WTC11 (cell line): ENCODE data around the gene MAP4K1.

Experiments used
- CREB1 ChIP-seq: sonication (generic); formaldehyde crosslinking; IDR thresholded peaks from 2 replicates; pipeline ENCODE4 v1.8.0; 2023; ENCODE audit warnings: mild to moderate bottlenecking, missing genetic modification reagents
- CREM ChIP-seq: sonication (generic); formaldehyde crosslinking; IDR thresholded peaks from 2 replicates; pipeline ENCODE4 v1.8.1; 2022; ENCODE audit warnings: mild to moderate bottlenecking, missing genetic modification reagents, moderate library complexity
- CTCF ChIP-seq: fragments of 200-600 bp; IDR thresholded peaks from 2 replicates; pipeline ENCODE4 v1.8.0; 2022; ENCODE audit warnings: antibody characterized with exemption
- E2F1 ChIP-seq: sonication (generic); formaldehyde crosslinking; IDR thresholded peaks from 2 replicates; pipeline ENCODE4 v1.8.0; 2022; ENCODE audit warnings: mild to moderate bottlenecking, missing genetic modification reagents
- ESRRA ChIP-seq: sonication (generic); formaldehyde crosslinking; IDR thresholded peaks from 2 replicates; pipeline ENCODE4 v1.8.1; 2022; ENCODE audit warnings: mild to moderate bottlenecking, missing genetic modification reagents, borderline replicate concordance
- ETV6 ChIP-seq: sonication (generic); formaldehyde crosslinking; IDR thresholded peaks from 2 replicates; pipeline ENCODE4 v1.8.1; 2022; ENCODE audit warnings: mild to moderate bottlenecking, missing genetic modification reagents
- SMAD3 ChIP-seq: sonication (generic); formaldehyde crosslinking; IDR thresholded peaks from 2 replicates; pipeline ENCODE4 v1.8.0; 2022; ENCODE audit warnings: missing genetic modification reagents, mild to moderate bottlenecking, borderline replicate concordance
- SP1 ChIP-seq: sonication (generic); formaldehyde crosslinking; conservative IDR thresholded peaks from 2 replicates; pipeline ENCODE4 v1.8.1; 2022; ENCODE audit warnings: missing genetic modification reagents
- TEAD1 ChIP-seq: sonication (generic); formaldehyde crosslinking; IDR thresholded peaks from 2 replicates; pipeline ENCODE4 v1.8.0; 2022; ENCODE audit warnings: mild to moderate bottlenecking, missing genetic modification reagents
- ZBTB21 ChIP-seq: sonication (generic); formaldehyde crosslinking; IDR thresholded peaks from 2 replicates; pipeline ENCODE4 v1.8.1; 2023; ENCODE audit warnings: mild to moderate bottlenecking, missing genetic modification reagents, borderline replicate concordance
- ZNF121 ChIP-seq: sonication (generic); formaldehyde crosslinking; IDR thresholded peaks from 2 replicates; pipeline ENCODE4 v1.8.0; 2023; ENCODE audit warnings: missing genetic modification reagents
- ZNF416 ChIP-seq: fragments of 250-450 bp; sonication (Bioruptor Pico); IDR thresholded peaks from 2 replicates; pipeline ENCODE4 v1.9.0; 2021; ENCODE audit warnings: mild to moderate bottlenecking, inconsistent platforms
- TF ChIP-seq, protein P1 (sequence below): sonication (generic); formaldehyde crosslinking; IDR thresholded peaks from 2 replicates; pipeline ENCODE4 v1.8.0; 2022; ENCODE audit warnings: mild to moderate bottlenecking, missing genetic modification reagents
- TF ChIP-seq, protein P2 (sequence below): sonication (generic); formaldehyde crosslinking; IDR thresholded peaks from 2 replicates; pipeline ENCODE4 v1.8.0; 2022; ENCODE audit warnings: mild to moderate bottlenecking, missing genetic modification reagents

- no peak for TF ChIP-seq ZBTB21 (CRISPR knock-in tag)
- TF ChIP-seq CREB1 (CRISPR knock-in tag): no peak
- no peak for TF ChIP-seq CTCF
- TF ChIP-seq, protein P1, sequence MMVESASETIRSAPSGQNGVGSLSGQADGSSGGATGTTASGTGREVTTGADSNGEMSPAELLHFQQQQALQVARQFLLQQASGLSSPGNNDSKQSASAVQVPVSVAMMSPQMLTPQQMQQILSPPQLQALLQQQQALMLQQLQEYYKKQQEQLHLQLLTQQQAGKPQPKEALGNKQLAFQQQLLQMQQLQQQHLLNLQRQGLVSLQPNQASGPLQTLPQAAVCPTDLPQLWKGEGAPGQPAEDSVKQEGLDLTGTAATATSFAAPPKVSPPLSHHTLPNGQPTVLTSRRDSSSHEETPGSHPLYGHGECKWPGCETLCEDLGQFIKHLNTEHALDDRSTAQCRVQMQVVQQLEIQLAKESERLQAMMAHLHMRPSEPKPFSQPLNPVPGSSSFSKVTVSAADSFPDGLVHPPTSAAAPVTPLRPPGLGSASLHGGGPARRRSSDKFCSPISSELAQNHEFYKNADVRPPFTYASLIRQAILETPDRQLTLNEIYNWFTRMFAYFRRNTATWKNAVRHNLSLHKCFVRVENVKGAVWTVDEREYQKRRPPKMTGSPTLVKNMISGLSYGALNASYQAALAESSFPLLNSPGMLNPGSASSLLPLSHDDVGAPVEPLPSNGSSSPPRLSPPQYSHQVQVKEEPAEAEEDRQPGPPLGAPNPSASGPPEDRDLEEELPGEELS (CRISPR knock-in tag): no peak
- TF ChIP-seq ZNF416 (CRISPR knock-in tag): no peak
- TF ChIP-seq CREM (CRISPR knock-in tag): no peak
- TF ChIP-seq SMAD3: no peak
- TF ChIP-seq SP1 (CRISPR knock-in tag): no peak
- no peak for TF ChIP-seq ESRRA (CRISPR knock-in tag)
- no peak for TF ChIP-seq ETV6 (CRISPR knock-in tag)
- TF ChIP-seq E2F1 (CRISPR knock-in tag): no peak
- TF ChIP-seq, protein P2, sequence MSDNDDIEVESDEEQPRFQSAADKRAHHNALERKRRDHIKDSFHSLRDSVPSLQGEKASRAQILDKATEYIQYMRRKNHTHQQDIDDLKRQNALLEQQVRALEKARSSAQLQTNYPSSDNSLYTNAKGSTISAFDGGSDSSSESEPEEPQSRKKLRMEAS (CRISPR knock-in tag): no peak
- TF ChIP-seq ZNF121: no peak
- no peak for TF ChIP-seq TEAD1
Measured at GRCh38 chr19:38545596-38545995, 72.2 kb downstream of the MAP4K1 start.
